ENCODE data around the gene SYNGR3.
"Not testable (repeated sequence)": the region's sequence is repeated elsewhere in the genome, so short reads cannot be mapped to it uniquely, and the experiment has no call there.

Gene SYNGR3

DNA sequence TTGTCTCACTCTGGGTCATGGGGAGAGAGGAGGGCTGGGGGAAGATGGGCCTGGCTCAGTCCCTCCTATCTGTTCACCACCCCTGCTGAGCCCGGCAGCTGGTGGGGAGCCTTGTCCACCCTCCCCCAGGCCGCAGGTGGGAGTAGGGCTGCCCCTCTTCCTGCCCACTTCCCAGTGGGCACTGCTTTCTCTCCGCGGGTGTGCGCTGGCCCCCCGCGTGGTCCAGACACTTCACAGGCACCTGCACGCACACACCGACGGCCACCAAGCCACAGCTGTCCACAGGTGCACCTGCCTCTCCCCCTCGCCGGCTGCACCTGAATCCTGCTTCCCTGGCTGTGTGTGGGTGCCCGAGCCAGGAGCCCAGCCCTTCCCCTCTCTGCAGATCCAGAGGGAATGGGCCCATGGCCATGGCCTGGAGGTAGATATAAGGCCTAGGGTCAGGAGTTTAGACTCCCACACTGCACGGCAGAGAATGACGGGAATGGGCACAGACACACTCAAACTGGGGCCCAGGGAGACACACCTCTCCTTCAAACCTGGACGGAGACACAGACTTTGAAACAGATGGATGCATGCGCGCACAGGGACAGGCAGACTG lies 39.0 kb downstream of the SYNGR3 start:
- peak overlapping the region; percentile 86 for H3K4me3 ChIP-seq (ENCODE audit: low read depth, low read length)
- no peak for DNase-seq (ENCODE audit: low read depth)
- TF ChIP-seq, protein P1, sequence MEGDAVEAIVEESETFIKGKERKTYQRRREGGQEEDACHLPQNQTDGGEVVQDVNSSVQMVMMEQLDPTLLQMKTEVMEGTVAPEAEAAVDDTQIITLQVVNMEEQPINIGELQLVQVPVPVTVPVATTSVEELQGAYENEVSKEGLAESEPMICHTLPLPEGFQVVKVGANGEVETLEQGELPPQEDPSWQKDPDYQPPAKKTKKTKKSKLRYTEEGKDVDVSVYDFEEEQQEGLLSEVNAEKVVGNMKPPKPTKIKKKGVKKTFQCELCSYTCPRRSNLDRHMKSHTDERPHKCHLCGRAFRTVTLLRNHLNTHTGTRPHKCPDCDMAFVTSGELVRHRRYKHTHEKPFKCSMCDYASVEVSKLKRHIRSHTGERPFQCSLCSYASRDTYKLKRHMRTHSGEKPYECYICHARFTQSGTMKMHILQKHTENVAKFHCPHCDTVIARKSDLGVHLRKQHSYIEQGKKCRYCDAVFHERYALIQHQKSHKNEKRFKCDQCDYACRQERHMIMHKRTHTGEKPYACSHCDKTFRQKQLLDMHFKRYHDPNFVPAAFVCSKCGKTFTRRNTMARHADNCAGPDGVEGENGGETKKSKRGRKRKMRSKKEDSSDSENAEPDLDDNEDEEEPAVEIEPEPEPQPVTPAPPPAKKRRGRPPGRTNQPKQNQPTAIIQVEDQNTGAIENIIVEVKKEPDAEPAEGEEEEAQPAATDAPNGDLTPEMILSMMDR (IDR thresholded peaks at IDR 0.05; ENCODE audit: control insufficient read depth, extremely low read depth, insufficient read depth) = no peak

DNA sequence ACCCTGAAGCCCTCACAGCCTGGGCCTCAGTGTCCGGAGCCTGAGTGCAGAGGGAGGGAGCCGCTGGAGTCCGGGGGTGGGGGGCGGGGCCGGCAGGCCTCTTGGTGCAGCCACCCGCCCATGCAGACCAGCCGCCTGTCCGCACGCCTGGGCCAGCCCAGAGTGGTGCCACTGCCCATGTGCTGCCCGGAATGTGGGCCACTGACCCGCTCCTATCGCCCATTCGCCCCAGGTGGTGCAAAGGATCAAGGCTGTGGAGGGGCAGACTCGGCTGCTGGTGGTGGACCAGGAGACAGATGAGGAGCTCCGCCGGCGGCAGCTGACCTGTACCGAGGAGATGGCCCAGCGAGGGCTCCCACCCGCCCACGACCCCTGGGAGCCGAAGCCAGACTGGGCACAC lies 39.6 kb downstream of the SYNGR3 start:
- no peak overlapping the region for H3K4me3 ChIP-seq (ENCODE audit: low read depth, low read length)
- DNase-seq (ENCODE audit: low read depth) = no peak
- TF ChIP-seq, protein P1 (IDR thresholded peaks at IDR 0.05; ENCODE audit: control insufficient read depth, extremely low read depth, insufficient read depth) = no peak

DNA sequence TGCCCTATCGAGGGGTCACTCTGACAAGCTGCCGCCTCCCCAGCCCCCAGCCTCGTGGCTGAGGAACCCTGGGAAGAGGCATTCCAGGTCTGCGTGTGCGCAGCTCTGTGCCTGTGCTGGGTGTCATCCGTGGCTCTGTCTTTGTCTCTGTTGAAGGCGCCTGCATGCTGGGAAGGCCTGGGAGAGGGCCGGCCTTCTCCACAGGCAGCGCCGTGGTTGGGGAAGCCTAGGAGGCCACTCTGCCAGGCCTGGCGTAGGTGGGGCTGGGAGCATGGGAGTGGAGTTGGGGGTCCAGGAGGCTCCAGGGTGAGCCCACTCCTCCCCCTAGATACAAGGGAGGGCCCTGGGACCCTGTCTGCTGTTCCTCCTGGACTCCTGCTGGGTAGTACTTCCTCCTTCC lies 40.3 kb downstream of the SYNGR3 start:
- no peak for DNase-seq (ENCODE audit: low read depth)
- TF ChIP-seq, protein P1 (IDR thresholded peaks at IDR 0.05; ENCODE audit: control insufficient read depth, extremely low read depth, insufficient read depth) = no peak
- H3K4me3 ChIP-seq (ENCODE audit: low read depth, low read length) = no peak overlapping the region

DNA sequence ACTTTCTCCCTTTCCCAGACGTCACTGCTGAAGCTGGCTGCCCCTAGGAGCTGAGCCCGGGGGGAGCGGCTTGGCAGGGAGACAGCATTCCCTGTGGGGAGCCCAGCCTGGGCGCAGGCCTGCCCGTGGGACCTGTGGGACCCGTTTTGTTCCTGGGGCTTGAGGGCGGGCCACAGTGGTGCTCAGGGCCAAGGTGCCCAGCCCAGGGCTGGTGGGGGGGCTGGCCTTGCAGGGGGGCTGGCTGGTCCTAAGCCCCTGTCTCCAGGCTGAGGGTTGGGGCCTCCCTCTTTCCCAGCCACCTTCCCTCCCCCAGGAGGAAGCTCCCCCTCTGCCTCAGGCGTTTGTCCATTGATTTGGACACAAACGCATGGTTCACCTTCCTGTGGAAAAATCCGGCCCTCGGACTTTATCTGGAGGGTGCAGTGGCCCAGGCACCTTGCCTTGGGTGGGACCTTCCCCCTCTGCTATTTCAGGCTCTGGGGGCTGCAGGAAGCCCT lies 41.4 kb downstream of the SYNGR3 start:
- TF ChIP-seq, protein P1 (IDR thresholded peaks at IDR 0.05; ENCODE audit: control insufficient read depth, extremely low read depth, insufficient read depth) = no peak
- H3K4me3 ChIP-seq (ENCODE audit: low read depth, low read length) = no peak overlapping the region
- no peak for DNase-seq (ENCODE audit: low read depth)

- H3K4me3 ChIP-seq (ENCODE audit: low read depth, low read length) = no peak overlapping the region
- TF ChIP-seq, protein P1 (IDR thresholded peaks at IDR 0.05; ENCODE audit: control insufficient read depth, extremely low read depth, insufficient read depth) = no peak
- DNase-seq (ENCODE audit: low read depth) = no peak
Measured at GRCh38 chr16:2032285-2033056, 42.7 kb downstream of the SYNGR3 start.

- H3K4me3 ChIP-seq (ENCODE audit: low read depth, low read length) = no peak overlapping the region
- no peak for DNase-seq (ENCODE audit: low read depth)
- TF ChIP-seq, protein P1 (IDR thresholded peaks at IDR 0.05; ENCODE audit: control insufficient read depth, extremely low read depth, insufficient read depth) = no peak
Measured at GRCh38 chr16:2033057-2033908, 43.5 kb downstream of the SYNGR3 start.

GRCh38 chr16:2033909-2034695 lies 44.3 kb downstream of the SYNGR3 start:
- not testable (repeated sequence) for DNase-seq (ENCODE audit: low read depth); H3K4me3 ChIP-seq (ENCODE audit: low read depth, low read length)
